Measurements from ENCODE around the gene RABAC1. TPM values are rescaled to one million over a fixed set of nuclear protein-coding genes. Genes with fewer than 3 reads are reported as not detected.
"Not testable (repeated sequence)": the region's sequence is repeated elsewhere in the genome, so short reads cannot be mapped to it uniquely, and the experiment has no call there.

Gene RABAC1
- total RNA-seq, 2 donors from 2014 or later = 114 to 122 TPM

GRCh38 chr19:41915021-41915775, 43.9 kb downstream of the RABAC1 start:
- no peak overlapping the region for H3K4me3 Mint-ChIP-seq
- no peak for DNase-seq
- Histone ChIP-seq H3K27ac (ENCODE audit: low read depth, low read length) (no peak overlapping the region), H3K36me3 (ENCODE audit: control insufficient read depth, insufficient read depth, low read length) (no peaks in the 10 kb centered on the region), H3K27me3 (ENCODE audit: control insufficient read depth, insufficient read depth, low read length, poor library complexity, severe bottlenecking) (peaks cover 99% of the 10 kb centered on the region), H3K9ac (ENCODE audit: extremely low read depth, low read length, poor library complexity, severe bottlenecking) (no peak overlapping the region), H3K9me3 (ENCODE audit: control insufficient read depth, low read length) (no peaks in the 10 kb centered on the region), H3K4me3 (ENCODE audit: low read length) (no peak overlapping the region), H3K4me1 (ENCODE audit: control insufficient read depth, insufficient read depth, low read length) (no peaks in the 10 kb centered on the region)
- no peaks in the 10 kb centered on the region for H3K36me3 Mint-ChIP-seq (ENCODE audit: low read depth)
- TF ChIP-seq CTCF (conservative IDR thresholded peaks at IDR 0.05) = no peak
- H3K27ac Mint-ChIP-seq = no peak overlapping the region
- WGBS, 2 experiments (ENCODE audit: insufficient coverage in 1 of 2, insufficient read length in 1 of 2) = 10 to 17% methylated on average over 25 to 37 of the region's 38 CpGs
- H3K4me1 Mint-ChIP-seq = no peaks in the 10 kb centered on the region
- peaks cover 43% of the 10 kb centered on the region for H3K27me3 Mint-ChIP-seq (ENCODE audit: insufficient read depth)
- H3K9me3 Mint-ChIP-seq = no peaks in the 10 kb centered on the region

- H3K4me3 Mint-ChIP-seq; H3K4me3 ChIP-seq (ENCODE audit: low read length); H3K9me3 ChIP-seq (ENCODE audit: control insufficient read depth, low read length); H3K27ac ChIP-seq (ENCODE audit: low read depth, low read length); H3K27ac Mint-ChIP-seq; H3K36me3 ChIP-seq (ENCODE audit: control insufficient read depth, insufficient read depth, low read length); H3K36me3 Mint-ChIP-seq (ENCODE audit: low read depth); H3K9me3 Mint-ChIP-seq; H3K4me1 ChIP-seq (ENCODE audit: control insufficient read depth, insufficient read depth, low read length); H3K4me1 Mint-ChIP-seq; DNase-seq; H3K9ac ChIP-seq (ENCODE audit: extremely low read depth, low read length, poor library complexity, severe bottlenecking): not testable (repeated sequence)
- peaks cover 49% of the 10 kb centered on the region for H3K27me3 Mint-ChIP-seq (ENCODE audit: insufficient read depth)
- peaks cover 94% of the 10 kb centered on the region for H3K27me3 ChIP-seq (ENCODE audit: control insufficient read depth, insufficient read depth, low read length, poor library complexity, severe bottlenecking)
- WGBS, 2 experiments (ENCODE audit: insufficient coverage in 1 of 2, insufficient read length in 1 of 2) = 0 to 18% methylated on average over 1 to 2 of the region's 5 CpGs
Observed at GRCh38 chr19:41914424-41914834, 44.7 kb downstream of the RABAC1 start.

- DNase-seq = no peak
- Mint-ChIP-seq H3K4me1 (no peaks in the 10 kb centered on the region), H3K27me3 (ENCODE audit: insufficient read depth) (peaks cover 55% of the 10 kb centered on the region), H3K36me3 (ENCODE audit: low read depth) (no peaks in the 10 kb centered on the region), H3K27ac (no peak overlapping the region), H3K9me3 (no peaks in the 10 kb centered on the region), H3K4me3 (peak overlapping the region; percentile 44)
- no peak overlapping the region for H3K27ac ChIP-seq (ENCODE audit: low read depth, low read length)
- no peak for TF ChIP-seq CTCF (conservative IDR thresholded peaks at IDR 0.05)
- H3K4me3 ChIP-seq (ENCODE audit: low read length) = no peak overlapping the region
- H3K36me3 ChIP-seq (ENCODE audit: control insufficient read depth, insufficient read depth, low read length) = no peaks in the 10 kb centered on the region
- peaks cover 88% of the 10 kb centered on the region for H3K27me3 ChIP-seq (ENCODE audit: control insufficient read depth, insufficient read depth, low read length, poor library complexity, severe bottlenecking)
- H3K9ac ChIP-seq (ENCODE audit: extremely low read depth, low read length, poor library complexity, severe bottlenecking) = no peak overlapping the region
- no peaks in the 10 kb centered on the region for H3K4me1 ChIP-seq (ENCODE audit: control insufficient read depth, insufficient read depth, low read length)
- 15 to 21% methylated on average over 14 to 21 of the region's 21 CpGs for WGBS, 2 experiments (ENCODE audit: insufficient coverage in 1 of 2, insufficient read length in 1 of 2)
- H3K9me3 ChIP-seq (ENCODE audit: control insufficient read depth, low read length) = no peaks in the 10 kb centered on the region
Observed at GRCh38 chr19:41913538-41914423, 45.3 kb downstream of the RABAC1 start.
